ACC112 (cell line): ENCODE measurements around the gene PIEZO1.

Experiments used
- H2AFZ ChIP-seq: fragments of 200-600 bp; sonication (generic); one replicate; pipeline ENCODE4 v1.6.0; 2017; ENCODE audit warnings: antibody characterized with exemption, low read length; ENCODE audit not compliant: unreplicated experiment
- H3K27ac ChIP-seq: fragments of 200-600 bp; sonication (generic); 2 replicates; pipeline ENCODE4 v1.5.1; 2014; ENCODE audit warnings: low read depth, mild to moderate bottlenecking, antibody characterized with exemption, low read length, moderate library complexity
- H3K27me3 ChIP-seq: fragments of 200-600 bp; sonication (generic); 2 replicates; pipeline ENCODE4 v1.6.1; 2014; ENCODE audit warnings: mild to moderate bottlenecking, antibody characterized with exemption, low read length, moderate library complexity, mixed read lengths; ENCODE audit not compliant: insufficient read depth
- H3K36me3 ChIP-seq: fragments of 200-600 bp; sonication (generic); 2 replicates; pipeline ENCODE4 v1.6.1; 2016; ENCODE audit warnings: mild to moderate bottlenecking, antibody characterized with exemption, low read length, moderate library complexity, mixed read lengths; ENCODE audit not compliant: insufficient read depth
- H3K4me1 ChIP-seq: fragments of 200-600 bp; sonication (generic); one replicate; pipeline ENCODE4 v1.6.1; 2016; ENCODE audit warnings: low read length, mixed read lengths; ENCODE audit not compliant: insufficient read depth, unreplicated experiment, control insufficient read depth
- H3K4me3 ChIP-seq: fragments of 200-600 bp; sonication (generic); 2 replicates; pipeline ENCODE4 v1.5.1; 2014; ENCODE audit warnings: mild to moderate bottlenecking, low read depth, low read length
- H3K79me2 ChIP-seq: fragments of 200-600 bp; sonication (generic); one replicate; pipeline ENCODE4 v1.6.0; 2016; ENCODE audit warnings: low read length; ENCODE audit not compliant: control insufficient read depth, unreplicated experiment, insufficient read depth

PIEZO1 gene

DNA sequence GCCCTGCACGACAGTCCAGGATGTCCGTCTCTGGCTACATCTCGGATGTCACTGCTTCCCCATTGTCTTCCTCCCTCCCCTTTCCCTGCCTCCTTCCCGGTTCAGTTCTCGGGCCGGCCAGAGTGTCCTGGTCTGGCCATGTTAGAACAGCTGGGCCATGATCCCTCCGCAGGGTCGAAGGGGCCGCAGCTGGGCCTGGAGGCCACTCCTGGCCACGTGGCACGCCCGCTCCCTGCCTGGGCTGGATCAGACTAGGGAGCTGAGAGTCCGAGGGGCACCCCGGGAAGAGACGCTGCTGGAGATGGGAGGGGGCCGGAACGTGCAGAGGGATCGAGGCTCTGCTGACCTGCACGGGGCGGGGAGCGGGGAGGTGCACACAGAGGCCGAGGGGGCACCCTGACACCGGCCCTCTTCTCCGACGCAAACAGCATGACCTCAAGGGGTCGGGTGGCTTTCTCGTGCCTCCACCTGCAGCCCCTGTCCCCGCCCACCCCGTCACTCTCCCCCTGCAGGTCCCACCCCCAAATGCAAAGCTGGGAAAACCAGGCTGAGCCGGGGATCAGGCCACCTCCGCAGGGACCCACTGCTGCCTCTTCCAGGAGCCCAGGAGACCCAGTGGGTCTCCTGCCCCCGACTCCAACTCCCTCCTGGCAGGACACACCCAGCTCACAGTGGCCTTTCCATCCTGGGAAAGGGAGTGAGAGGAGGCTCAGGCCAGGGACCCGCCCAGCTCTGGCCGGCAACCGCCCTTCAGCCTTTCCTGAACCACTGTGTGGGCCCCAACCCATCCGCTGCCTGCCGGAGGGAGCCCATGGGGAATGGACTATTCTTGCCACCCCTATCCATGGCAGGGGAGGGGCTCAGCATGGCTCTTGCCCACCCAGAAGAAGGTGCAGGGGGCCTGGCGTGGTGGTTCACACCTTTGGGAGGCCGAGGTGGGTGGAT, 40.2 kb downstream of the PIEZO1 start:
- Histone ChIP-seq H3K4me3 (no peak overlapping the region), H3K4me1 (peaks cover 4% of the 10 kb centered on the region), H2AFZ (no peak overlapping the region), H3K27me3 (no peaks in the 10 kb centered on the region), H3K27ac (no peak overlapping the region), H3K79me2 (peaks cover 11% of the 10 kb centered on the region), H3K36me3 (no peaks in the 10 kb centered on the region)

DNA sequence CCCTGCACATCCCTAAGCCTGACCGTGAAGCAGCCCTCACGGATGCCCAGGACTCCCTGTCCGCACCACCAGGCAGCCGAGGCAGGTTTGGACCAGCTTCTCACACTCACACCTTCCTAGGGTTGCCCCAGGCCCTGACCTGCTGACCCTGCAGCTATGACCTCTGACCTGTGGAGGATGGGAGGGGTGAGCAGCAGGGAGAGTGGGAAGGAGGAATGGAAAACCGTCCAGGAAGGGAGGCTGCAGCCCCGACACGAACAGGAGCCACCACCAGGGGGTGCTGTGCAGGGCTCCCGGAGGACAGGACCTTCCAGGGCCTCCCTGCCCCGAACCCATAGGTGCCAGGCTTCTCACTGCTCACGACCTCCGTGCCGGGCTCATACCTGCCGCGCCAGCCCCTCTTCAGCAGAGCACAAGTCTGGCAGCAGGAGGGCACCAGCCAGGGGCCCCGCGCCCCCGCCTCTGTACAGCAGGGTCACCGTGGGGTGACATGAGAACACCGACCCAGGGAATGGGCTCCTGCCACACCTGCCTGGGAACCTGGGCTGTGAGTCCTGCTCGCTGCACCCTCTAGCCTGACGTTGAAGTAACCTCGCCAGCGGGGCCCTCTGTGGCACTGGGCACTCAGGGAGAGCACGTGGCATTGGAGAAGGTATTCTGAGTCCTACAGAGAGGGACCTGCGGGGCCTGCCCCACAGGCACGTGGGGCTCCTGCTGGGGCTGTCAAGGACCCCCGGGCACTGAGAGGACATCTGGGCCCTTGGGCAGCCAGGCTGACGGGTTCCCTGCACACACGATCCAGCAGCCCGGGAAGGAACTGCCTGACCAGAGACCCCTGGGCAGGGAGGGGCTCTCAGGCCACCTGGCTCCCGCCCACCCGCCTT, 41.1 kb downstream of the PIEZO1 start:
- H3K36me3 ChIP-seq, result no peaks in the 10 kb centered on the region
- H3K4me1 ChIP-seq, result peaks cover 4% of the 10 kb centered on the region
- H3K79me2 ChIP-seq, result peaks cover 7% of the 10 kb centered on the region
- H2AFZ ChIP-seq, result no peak overlapping the region
- no peaks in the 10 kb centered on the region for H3K27me3 ChIP-seq
- no peak overlapping the region for H3K27ac ChIP-seq
- no peak overlapping the region for H3K4me3 ChIP-seq

DNA sequence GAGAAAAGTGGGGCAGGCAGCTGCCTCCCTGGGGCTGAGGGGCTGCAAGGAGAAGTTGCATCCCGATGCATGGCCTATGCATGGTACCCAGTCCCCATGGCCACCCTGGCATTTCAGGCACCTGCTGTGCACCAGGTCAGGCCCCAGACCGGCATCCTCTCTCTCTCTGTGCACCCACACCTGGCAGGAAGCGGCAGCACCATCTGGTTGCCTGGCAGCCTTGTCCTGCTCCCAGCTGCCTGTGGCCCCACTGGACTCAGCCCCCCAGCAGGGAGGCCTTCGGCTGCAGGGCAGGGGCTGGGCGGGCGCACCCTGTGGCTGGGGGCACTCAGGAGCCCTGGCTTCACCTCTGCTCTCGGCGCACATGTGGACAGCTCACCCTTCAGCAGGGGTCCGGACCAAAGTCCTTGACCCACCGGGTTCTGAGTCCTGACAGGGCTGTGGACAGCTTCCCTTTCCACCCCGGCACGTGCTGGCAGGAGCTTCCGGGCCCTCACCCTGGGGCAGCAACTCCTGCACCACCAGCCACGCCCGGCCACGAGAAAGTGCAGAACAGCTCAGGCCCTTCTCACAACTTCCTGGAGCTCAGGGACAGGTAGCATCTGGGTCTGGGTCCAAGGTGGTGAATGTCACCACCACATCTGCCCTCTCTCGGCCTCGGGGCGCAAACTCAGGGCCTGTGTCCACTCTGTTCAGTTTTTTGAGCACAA, 42.0 kb downstream of the PIEZO1 start:
- H3K36me3 ChIP-seq, result no peaks in the 10 kb centered on the region
- no peak overlapping the region for H3K27ac ChIP-seq
- no peaks in the 10 kb centered on the region for H3K27me3 ChIP-seq
- H3K4me1 ChIP-seq, result peaks cover 4% of the 10 kb centered on the region
- H3K79me2 ChIP-seq, result peaks cover 4% of the 10 kb centered on the region
- no peak overlapping the region for H2AFZ ChIP-seq
- no peak overlapping the region for H3K4me3 ChIP-seq

GRCh38 chr16:88741368-88741767, 43.7 kb downstream of the PIEZO1 start:
- no peak overlapping the region for H3K27ac ChIP-seq
- no peak overlapping the region for H3K4me3 ChIP-seq
- peaks cover 9% of the 10 kb centered on the region for H3K79me2 ChIP-seq
- peaks cover 4% of the 10 kb centered on the region for H3K4me1 ChIP-seq
- no peaks in the 10 kb centered on the region for H3K36me3 ChIP-seq
- H2AFZ ChIP-seq, result no peak overlapping the region
- no peaks in the 10 kb centered on the region for H3K27me3 ChIP-seq

DNA sequence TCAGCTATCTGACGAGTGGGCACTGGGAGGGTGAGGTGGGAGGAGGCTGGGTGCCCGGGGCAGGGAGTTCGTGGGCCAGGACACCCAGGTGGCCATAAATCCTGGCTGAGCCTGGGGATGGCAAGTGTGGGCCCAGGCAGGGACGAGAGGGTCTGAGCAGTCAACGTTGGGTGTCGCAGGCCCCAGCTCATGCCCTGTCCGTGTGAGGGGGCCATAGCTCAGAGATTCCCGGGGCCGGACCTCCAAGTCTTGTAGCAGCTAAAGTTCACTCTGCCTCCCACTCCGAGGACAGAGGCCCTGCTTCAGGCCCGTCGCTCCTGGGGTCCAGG, 44.3 kb downstream of the PIEZO1 start:
- Histone ChIP-seq H3K4me3 (no peak overlapping the region), H3K36me3 (no peaks in the 10 kb centered on the region), H2AFZ (no peak overlapping the region)

DNA sequence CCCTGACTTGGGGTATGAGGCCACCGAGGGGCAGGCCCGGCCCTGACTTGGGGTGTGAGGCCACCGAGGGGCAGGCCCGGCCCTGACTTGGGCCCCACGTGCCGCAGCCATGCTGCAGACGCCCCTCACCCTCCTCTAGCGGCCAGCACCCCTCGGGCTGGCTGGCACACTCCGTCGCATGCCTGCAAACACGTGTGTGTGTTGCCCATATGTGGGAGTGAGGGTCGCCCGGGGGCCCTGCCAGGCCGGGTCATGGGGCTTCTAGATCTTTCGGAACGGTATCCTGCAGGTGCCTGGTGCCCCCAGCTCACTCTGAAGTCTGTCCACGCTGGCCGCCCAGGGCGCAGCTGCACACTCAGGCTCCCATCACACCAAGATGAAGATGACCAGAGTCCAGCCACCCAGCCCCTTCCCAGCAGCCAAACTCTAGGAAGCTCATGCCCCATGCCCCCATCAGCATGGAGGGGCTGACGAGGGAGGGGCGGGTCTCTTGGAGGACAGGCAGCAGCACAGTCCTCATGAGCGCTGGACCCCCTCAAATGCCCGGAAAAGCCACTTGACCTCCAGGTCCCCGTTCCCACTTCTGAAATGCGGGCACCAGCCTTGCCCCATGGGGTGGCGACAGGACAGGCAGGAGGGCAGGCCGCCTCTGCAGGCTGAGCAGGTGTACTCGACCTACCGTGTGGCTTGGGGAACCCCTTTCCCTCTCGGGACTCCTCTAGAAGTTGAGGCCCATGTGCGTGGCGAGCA, 44.9 kb downstream of the PIEZO1 start:
- Histone ChIP-seq H2AFZ (no peak overlapping the region), H3K36me3 (no peaks in the 10 kb centered on the region), H3K79me2 (peaks cover 9% of the 10 kb centered on the region), H3K4me3 (no peak overlapping the region), H3K4me1 (no peaks in the 10 kb centered on the region), H3K27me3 (no peaks in the 10 kb centered on the region), H3K27ac (no peak overlapping the region)

More for the DNA sequence above, 44.3 kb downstream of the PIEZO1 start:
- Histone ChIP-seq H3K4me1 (no peaks in the 10 kb centered on the region), H3K79me2 (peaks cover 9% of the 10 kb centered on the region), H3K27me3 (no peaks in the 10 kb centered on the region), H3K27ac (no peak overlapping the region)

DNA sequence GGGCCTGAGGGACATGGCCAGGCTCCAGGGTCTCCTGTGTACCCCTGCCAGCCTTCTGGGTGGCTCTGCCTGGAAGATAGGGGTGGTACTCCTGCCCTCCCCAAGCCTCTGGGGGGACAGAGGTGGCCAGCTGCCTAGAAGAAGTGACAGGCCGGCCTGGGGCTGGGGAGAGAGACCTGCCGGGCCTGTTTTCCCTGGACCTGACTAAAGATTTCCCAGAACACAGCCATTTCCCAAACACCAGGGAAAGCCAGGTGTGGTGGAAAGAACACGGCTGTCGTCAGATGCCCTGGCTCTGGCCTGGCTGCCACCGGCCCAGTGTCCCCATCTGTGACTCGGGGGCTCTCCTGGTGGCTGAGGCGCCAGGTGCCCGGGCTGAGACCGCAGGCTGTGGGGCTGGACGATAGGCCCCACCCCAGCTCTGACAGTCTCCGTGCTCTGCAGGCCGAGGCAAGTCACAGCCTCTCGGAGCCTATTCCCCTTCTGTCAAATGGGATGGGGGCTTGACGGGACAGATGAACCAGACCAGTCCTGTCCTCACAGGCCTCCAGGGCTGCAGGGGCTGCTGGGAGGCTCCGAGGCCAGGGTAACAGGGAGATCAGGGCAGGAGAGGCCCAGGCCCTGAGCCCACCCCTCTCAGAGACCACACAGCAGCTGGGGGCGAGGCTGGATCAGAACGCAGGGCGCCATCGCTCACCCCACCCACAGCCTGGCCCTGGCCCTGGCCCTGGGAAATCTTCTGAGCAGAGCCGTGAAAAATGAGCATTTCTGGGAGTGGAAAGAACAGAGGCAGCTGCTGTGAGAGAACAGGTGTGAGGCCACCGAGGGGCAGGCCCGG, 45.7 kb downstream of the PIEZO1 start:
- no peaks in the 10 kb centered on the region for H3K27me3 ChIP-seq
- H3K4me3 ChIP-seq, result no peak overlapping the region
- H3K36me3 ChIP-seq, result no peaks in the 10 kb centered on the region
- H3K27ac ChIP-seq, result no peak overlapping the region
- H3K4me1 ChIP-seq, result no peaks in the 10 kb centered on the region
- peaks cover 7% of the 10 kb centered on the region for H3K79me2 ChIP-seq
- no peak overlapping the region for H2AFZ ChIP-seq

DNA sequence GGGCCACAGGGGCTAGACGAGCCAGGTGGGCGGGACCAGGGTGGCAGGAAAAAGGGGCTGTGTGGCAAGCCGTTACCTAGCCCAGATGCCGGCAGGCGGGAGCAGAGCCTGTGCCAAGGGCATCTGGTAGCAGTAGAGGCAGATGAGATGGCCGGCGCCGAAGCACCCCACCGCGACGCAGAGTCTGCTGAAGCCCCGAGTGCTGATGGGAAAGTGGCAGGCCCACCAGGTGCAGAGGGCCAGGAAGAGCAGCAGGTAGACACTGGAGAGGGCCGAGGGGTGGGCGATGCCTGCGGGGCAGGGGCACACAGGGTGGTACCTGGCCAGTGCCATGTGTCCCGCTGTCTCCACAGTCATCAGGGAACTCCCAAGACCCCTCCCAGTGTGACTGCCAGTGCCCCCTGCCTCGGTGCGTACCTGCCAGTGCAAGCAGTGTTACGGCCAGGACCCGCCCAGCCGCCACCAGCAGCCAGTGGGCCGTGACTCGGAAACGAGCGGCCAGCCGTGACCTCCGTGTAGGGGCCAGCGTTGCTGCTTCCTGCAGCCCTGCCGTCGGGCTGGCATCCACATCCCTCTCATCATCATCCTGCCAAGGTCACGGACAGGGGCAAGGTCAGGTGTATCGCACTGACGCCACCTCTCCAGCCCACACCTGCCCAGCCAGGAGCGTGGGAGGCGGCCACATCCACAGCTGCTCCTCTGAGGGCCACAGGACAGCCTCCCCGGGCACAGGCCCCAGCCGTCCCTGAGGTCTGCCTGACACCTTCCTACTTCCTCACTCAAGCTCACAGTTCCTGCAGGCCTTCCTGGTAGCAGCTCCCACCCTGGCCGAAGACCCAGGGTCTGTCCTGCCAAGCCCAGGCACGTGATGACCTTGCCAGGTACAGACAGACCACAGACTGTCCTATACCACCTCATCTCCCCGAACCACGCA, 46.6 kb downstream of the PIEZO1 start:
- no peak overlapping the region for H2AFZ ChIP-seq
- no peaks in the 10 kb centered on the region for H3K36me3 ChIP-seq
- H3K4me3 ChIP-seq, result no peak overlapping the region
- H3K79me2 ChIP-seq, result peaks cover 7% of the 10 kb centered on the region
- H3K27ac ChIP-seq, result no peak overlapping the region
- no peaks in the 10 kb centered on the region for H3K27me3 ChIP-seq
- no peaks in the 10 kb centered on the region for H3K4me1 ChIP-seq
